Activated CD4-positive, alpha-beta T cell treated with anti-CD3 and anti-CD28 coated beads, Interleukin-2, Interleukin-4, amounts not matched to agents 100 ng/mL and 50 ng/mL, durations not matched to agents 16 hours and 8 hours (primary cell): Measurements from ENCODE around the gene GALNT12.

Experiments
- DNase-seq: peaks from one replicate; pipeline ENCODE4 v3.0.0-alpha.2; 2020; ENCODE audit warnings: low spot score

The GALNT12 gene

GRCh38 chr9:98801969-98802371 is 5.5 kb upstream of the GALNT12 start:
- DNase-seq: no peak

DNA sequence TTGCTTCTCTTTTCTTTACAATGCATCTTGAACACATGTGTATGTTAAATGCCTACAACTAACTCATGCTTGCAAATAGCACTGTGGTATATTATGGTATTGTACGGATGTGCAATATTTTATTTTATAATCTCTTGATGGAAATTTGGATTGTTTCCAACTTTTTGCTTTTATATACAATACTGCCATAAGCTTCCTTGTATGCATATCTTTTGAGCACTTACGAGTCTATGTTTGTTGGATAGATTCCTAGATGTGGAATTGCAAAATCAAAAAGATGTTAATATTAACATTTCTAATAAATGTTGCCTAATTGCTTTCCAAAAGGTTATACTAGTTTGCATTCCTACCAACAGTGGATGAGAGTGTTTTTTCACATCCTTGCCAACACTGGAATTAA is 3.4 kb upstream of the GALNT12 start:
- DNase-seq: no peak

GRCh38 chr9:98805506-98806272 is 1.8 kb upstream of the GALNT12 start:
- DNase-seq: no peak

GRCh38 chr9:98806394-98807035 is 955 bp upstream of the GALNT12 start:
- DNase-seq: no peak

DNA sequence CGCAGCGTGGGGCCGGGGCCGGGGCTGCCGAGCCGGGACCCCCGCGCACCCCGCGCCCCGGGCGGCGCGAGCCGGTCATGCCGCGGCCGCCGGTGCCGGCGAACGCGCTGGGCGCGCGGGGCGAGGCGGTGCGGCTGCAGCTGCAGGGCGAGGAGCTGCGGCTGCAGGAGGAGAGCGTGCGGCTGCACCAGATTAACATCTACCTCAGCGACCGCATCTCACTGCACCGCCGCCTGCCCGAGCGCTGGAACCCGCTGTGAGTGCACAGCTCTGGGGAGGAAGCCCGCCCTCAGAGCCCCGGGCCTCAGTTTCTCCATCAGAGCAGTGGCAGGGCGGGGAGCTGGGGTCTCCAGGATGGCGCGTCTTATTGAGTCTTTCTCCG is 335 bp downstream of the GALNT12 start:
- peak; percentile 15 for DNase-seq

GRCh38 chr9:98808411-98808815 is 943 bp downstream of the GALNT12 start:
- no peak for DNase-seq

DNA sequence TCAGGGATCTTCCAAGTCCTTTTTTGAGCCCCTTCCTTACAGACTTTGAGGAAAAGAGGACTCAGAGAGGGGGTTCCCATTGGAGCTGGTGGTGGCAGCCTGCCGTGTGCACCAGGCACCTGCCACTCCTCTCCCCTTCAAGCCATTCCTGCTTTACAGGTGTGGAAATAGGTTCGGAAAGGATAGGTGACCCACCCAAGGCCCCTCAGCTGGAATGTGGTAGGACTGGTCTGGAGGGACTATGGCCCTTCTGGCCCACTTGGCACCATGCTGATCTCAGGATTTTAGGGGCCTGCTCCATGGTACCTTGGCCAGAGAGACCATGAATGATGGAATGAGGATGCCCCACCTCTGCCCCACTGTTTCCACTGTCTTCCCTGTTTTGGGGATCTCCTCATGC is 1.4 kb downstream of the GALNT12 start:
- DNase-seq: no peak

DNA sequence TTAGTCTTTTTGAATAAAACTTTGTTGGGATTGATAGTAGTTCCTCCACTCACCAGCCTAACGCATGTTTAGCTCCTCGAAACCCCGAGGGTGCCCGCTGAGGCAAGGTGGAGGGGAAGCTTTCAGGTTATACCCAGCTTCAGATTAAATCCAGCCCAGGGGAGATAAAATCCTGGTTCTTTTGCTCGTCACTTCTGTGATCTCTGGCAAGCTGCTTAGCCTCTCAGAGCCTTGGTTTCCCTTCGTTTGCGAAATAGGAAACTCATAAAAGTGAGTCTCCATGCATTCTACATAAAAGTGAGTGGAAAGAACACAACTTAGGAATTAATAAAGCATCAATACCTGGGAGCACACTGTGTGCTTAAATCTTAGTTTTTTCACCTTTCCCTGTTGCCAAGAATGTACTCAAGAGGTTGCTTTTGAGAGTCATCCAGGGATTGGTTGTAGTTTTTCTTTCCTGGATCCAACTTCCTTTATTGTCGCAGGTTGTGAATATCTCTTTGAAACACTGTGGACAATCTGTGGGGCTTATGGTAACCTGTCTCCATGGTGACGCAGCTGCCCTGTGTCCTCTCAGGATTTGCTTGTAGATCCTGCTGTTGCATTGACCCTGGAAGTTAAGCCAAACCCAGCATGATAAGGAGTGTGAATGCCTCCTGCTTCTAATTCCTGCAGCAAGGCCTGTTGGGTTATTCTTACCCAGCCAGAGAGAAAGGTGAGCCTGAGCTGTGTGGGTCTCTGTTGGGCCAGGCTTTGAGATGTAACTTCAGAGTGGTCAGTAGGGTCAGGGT is 2.0 kb downstream of the GALNT12 start:
- no peak for DNase-seq

GRCh38 chr9:98810102-98810842 is 2.8 kb downstream of the GALNT12 start:
- DNase-seq: no peak

DNA sequence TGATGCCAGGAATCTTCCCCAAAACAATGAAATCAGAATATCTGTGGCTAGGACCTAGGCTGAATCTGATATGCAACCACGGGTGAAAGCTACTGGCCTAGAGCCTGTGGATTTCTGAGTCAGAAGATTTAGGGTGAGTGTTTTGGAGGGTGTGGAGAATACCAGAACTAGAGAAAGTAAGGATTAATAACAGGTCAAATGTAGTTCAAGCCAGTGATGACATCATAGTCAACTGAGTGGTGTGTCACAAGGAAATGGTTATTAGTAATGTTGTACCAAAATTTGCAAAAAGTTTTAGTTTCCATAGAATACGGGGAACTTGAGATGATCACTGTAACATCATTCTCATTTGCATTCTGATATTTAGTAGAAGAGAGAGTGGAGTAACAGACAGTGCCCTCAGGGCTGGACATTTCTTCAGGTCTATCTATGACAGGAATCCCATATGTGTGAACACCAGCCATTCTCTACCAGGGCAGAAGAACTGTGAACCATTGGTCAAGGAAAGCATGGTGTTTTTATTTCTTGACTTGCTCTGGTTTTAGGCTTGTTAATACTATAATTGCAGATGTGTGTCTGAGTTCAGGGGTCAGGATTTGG is 3.7 kb downstream of the GALNT12 start:
- DNase-seq: peak; percentile 14

- DNase-seq: no peak
Measured at GRCh38 chr9:98815391-98815951, 8.0 kb downstream of the GALNT12 start.

DNA sequence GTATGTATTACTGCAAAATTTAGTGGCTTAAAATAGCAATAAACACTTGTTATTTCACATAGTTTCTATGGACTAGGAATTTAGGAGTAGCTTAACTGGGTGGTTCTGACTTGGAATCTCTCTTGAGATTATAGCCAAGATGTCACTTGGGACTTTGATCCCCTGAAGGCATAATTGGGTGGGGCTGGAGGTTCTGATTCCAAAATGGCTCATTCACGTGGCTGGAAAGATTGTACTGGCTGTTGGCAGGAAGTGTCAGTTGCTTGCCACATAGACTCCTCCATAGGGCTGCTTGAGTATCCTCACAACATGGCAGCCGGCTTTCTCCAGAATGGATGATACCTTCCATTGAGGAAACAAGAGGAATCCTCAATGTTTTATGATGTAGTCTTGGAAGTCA is 11.3 kb downstream of the GALNT12 start:
- DNase-seq: no peak

DNA sequence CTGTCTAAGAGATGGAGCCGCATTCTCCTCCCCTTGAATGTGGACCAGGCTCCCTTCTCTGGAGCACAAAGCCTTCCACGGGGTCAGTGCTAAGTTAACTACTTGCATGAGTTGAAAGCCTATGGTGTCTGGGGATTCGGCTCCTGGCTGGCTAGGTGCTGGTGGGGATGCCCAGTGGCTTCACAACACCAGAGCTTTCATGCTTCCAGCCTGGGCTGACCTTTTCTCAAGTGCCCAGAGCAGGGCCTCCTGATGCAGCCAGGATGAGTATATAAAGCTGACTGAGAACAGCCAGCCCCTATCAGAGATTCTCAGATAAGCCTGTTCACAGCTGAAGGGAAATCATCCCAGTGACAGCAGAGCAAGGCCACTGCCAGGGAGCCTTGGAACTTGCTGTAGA is 11.8 kb downstream of the GALNT12 start:
- DNase-seq: no peak

DNA sequence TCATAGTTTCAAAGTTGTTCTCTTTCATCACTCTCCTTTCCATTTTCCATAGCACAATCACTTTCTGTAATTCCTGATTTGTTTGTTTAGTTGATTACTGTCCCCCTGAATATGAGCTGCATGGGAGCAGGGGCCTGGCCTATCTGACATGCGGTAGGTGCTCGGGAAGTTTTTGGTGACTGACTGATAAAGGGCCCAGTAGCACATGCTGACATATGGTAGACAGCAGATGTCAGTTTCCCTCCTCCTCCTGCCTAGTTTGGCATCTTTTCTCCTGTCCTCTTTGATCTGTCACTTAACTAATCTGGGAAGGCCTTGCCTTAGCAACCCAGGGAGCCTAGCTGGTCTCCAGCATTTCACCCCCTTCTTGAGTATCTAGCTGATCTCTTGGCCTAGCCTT is 14.4 kb downstream of the GALNT12 start:
- no peak for DNase-seq

DNA sequence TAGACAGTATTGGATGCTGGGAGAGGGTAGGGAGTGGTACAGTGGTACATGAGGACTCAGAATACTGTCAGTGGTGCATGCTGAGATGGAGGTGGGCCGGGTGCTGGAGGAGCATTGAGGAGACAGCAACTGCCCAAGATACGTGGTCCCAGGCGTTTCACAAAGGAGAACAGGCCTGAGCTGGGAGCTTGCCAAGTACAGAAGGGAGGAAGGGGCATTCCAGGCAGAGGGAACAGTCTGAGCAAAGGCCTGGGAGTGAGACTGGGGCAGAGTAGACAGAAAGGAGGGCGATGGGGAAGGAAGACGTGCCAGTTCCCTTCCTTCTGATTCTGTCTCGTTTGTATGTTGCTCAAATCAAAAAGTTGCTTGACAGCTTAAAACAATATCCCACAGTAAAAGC is 15.2 kb downstream of the GALNT12 start:
- DNase-seq: no peak

- DNase-seq: no peak
Measured at GRCh38 chr9:98823666-98824334, 16.3 kb downstream of the GALNT12 start.

DNA sequence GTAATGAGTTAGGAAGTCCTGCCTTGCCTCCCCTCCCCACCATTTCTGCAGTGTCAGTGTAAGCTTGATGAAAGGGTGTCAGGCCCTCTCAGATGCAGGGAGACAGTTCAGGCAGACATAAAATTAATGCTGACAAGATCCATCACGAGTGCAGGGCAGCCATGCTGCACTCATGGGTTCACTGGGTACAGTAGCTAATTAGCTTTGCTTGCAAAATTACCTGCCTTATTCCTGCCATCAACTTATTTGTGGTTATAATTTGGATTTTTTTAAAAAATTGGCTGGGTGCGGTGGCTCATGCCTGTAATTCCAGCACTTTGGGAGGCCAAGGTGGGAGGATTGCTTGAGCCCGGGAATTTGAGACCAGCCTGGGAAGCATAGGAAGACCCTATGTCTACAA is 17.9 kb downstream of the GALNT12 start:
- DNase-seq: no peak

- DNase-seq: no peak
Measured at GRCh38 chr9:98826716-98827115, 19.2 kb downstream of the GALNT12 start.

DNA sequence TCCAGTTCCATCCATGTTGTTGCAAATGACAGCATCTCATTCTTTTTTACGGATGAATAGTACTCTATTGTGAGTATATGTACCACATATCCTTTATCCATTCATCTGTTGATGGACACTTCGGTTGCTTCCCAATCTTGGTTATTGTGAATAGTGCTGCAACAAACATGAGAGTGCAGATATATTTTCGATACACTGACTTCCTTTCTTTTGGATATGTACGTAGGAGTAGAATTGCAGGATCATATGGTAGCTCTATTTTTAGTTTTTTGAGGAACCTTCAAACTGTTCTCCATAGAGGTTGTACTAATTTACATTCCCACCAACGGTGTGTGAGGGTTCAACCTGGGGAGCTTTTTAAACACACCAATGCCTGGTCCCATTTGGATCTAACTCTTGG is 22.3 kb downstream of the GALNT12 start:
- no peak for DNase-seq

- no peak for DNase-seq
Measured at GRCh38 chr9:98830554-98830953, 23.1 kb downstream of the GALNT12 start.

DNA sequence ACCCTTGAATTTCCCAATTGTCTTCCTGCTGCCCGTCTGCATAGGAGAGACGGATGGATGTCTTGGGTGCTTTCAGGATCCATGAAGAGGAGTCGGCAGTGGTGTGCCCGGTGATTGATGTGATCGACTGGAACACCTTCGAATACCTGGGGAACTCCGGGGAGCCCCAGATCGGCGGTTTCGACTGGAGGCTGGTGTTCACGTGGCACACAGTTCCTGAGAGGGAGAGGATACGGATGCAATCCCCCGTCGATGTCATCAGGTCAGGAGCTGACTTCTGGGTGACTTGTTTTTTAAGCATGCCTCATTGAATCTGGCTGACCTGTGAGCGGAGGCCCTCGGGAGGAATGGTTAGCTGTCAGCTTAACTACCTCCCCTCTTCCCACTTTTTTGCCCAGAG is 24.2 kb downstream of the GALNT12 start:
- DNase-seq: no peak
